ENCODE data around the gene SLC22A23. TPM values are rescaled to one million over a fixed set of nuclear protein-coding genes. Genes with fewer than 3 reads are reported as not detected.

Gene SLC22A23
- total RNA-seq, 2 experiments from 2014 or later = 0.75 to 0.83 TPM

GRCh38 chr6:3428247-3428646 lies 28.6 kb downstream of the SLC22A23 start:
- POLR2A ChIA-PET = no interaction called here

GRCh38 chr6:3427687-3428085 lies 29.2 kb downstream of the SLC22A23 start:
- POLR2A ChIA-PET = no interaction called here
- no peak for DNase-seq
- no peaks in the 10 kb centered on the region for H3K36me3 Mint-ChIP-seq (ENCODE audit: low read depth)
- CTCF ChIA-PET = no interaction called here
- no peak overlapping the region for H3K27ac Mint-ChIP-seq
- H3K27me3 Mint-ChIP-seq = peaks cover 4% of the 10 kb centered on the region
- H3K4me1 Mint-ChIP-seq = no peaks in the 10 kb centered on the region
- no peaks in the 10 kb centered on the region for H3K9me3 Mint-ChIP-seq
- H3K4me3 Mint-ChIP-seq = no peak overlapping the region

More at GRCh38 chr6:3428247-3428646, 28.6 kb downstream of the SLC22A23 start:
- no peak overlapping the region for H3K4me3 Mint-ChIP-seq
- H3K9me3 Mint-ChIP-seq = no peaks in the 10 kb centered on the region
- H3K4me1 Mint-ChIP-seq = no peaks in the 10 kb centered on the region
- H3K36me3 Mint-ChIP-seq (ENCODE audit: low read depth) = no peaks in the 10 kb centered on the region
- H3K27me3 Mint-ChIP-seq = no peaks in the 10 kb centered on the region
- H3K27ac Mint-ChIP-seq = no peak overlapping the region
- no peak for DNase-seq
- CTCF ChIA-PET = no interaction called here

- Mint-ChIP-seq H3K4me1 (no peaks in the 10 kb centered on the region), H3K36me3 (ENCODE audit: low read depth) (no peaks in the 10 kb centered on the region), H3K9me3 (no peaks in the 10 kb centered on the region), H3K27ac (no peak overlapping the region), H3K4me3 (no peak overlapping the region), H3K27me3 (peaks cover 4% of the 10 kb centered on the region)
- ChIA-PET POLR2A (no interaction called here), CTCF (no interaction called here)
- no peak for DNase-seq
Observed at GRCh38 chr6:3426927-3427686, 29.7 kb downstream of the SLC22A23 start.

- Mint-ChIP-seq H3K4me3 (no peak overlapping the region), H3K27ac (no peak overlapping the region), H3K27me3 (peaks cover 4% of the 10 kb centered on the region), H3K36me3 (ENCODE audit: low read depth) (no peaks in the 10 kb centered on the region), H3K4me1 (no peaks in the 10 kb centered on the region), H3K9me3 (no peaks in the 10 kb centered on the region)
- no peak for DNase-seq
- POLR2A ChIA-PET = no interaction called here
- CTCF ChIA-PET = no interaction called here
Observed at GRCh38 chr6:3426091-3426926, 30.5 kb downstream of the SLC22A23 start.

- CTCF ChIA-PET = no interaction called here
- no peaks in the 10 kb centered on the region for H3K36me3 Mint-ChIP-seq (ENCODE audit: low read depth)
- DNase-seq = no peak
- no peaks in the 10 kb centered on the region for H3K9me3 Mint-ChIP-seq
- POLR2A ChIA-PET = no interaction called here
- H3K27me3 Mint-ChIP-seq = peaks cover 4% of the 10 kb centered on the region
- no peaks in the 10 kb centered on the region for H3K4me1 Mint-ChIP-seq
- no peak overlapping the region for H3K27ac Mint-ChIP-seq
- H3K4me3 Mint-ChIP-seq = no peak overlapping the region
Observed at GRCh38 chr6:3425574-3425973, 31.3 kb downstream of the SLC22A23 start.

- Mint-ChIP-seq H3K4me3 (no peak overlapping the region), H3K9me3 (no peaks in the 10 kb centered on the region), H3K27me3 (peaks cover 6% of the 10 kb centered on the region), H3K36me3 (ENCODE audit: low read depth) (no peaks in the 10 kb centered on the region), H3K27ac (no peak overlapping the region), H3K4me1 (no peaks in the 10 kb centered on the region)
- POLR2A ChIA-PET = no interaction called here
- DNase-seq = no peak
- CTCF ChIA-PET = no interaction called here
Observed at GRCh38 chr6:3424185-3424927, 32.5 kb downstream of the SLC22A23 start.

- Mint-ChIP-seq H3K27ac (no peak overlapping the region), H3K4me3 (no peak overlapping the region), H3K9me3 (no peaks in the 10 kb centered on the region), H3K36me3 (ENCODE audit: low read depth) (no peaks in the 10 kb centered on the region), H3K27me3 (peaks cover 6% of the 10 kb centered on the region), H3K4me1 (no peaks in the 10 kb centered on the region)
- DNase-seq = no peak
- POLR2A ChIA-PET = no interaction called here
- CTCF ChIA-PET = no interaction called here
Observed at GRCh38 chr6:3423439-3424184, 33.2 kb downstream of the SLC22A23 start.

GRCh38 chr6:3422435-3423070 lies 34.3 kb downstream of the SLC22A23 start:
- no peaks in the 10 kb centered on the region for H3K4me1 Mint-ChIP-seq
- H3K4me3 Mint-ChIP-seq = no peak overlapping the region
- peaks cover 6% of the 10 kb centered on the region for H3K27me3 Mint-ChIP-seq
- DNase-seq = no peak
- POLR2A ChIA-PET = no interaction called here
- CTCF ChIA-PET = interaction anchor here (1.6 kb wide), 1 partner anchor 11 kb away, joined by 5 read pairs; no protein-coding TSS in a partner anchor
- no peak overlapping the region for H3K27ac Mint-ChIP-seq
- H3K9me3 Mint-ChIP-seq = no peaks in the 10 kb centered on the region
- no peaks in the 10 kb centered on the region for H3K36me3 Mint-ChIP-seq (ENCODE audit: low read depth)

GRCh38 chr6:3421791-3422434 lies 34.9 kb downstream of the SLC22A23 start:
- H3K9me3 Mint-ChIP-seq = no peaks in the 10 kb centered on the region
- no peak overlapping the region for H3K4me3 Mint-ChIP-seq
- H3K27ac Mint-ChIP-seq = no peak overlapping the region
- no peak for DNase-seq
- H3K4me1 Mint-ChIP-seq = no peaks in the 10 kb centered on the region
- H3K36me3 Mint-ChIP-seq (ENCODE audit: low read depth) = no peaks in the 10 kb centered on the region
- CTCF ChIA-PET = interaction anchor here (1.6 kb wide), 1 partner anchor 12 kb away, joined by 5 read pairs; no protein-coding TSS in a partner anchor
- POLR2A ChIA-PET = no interaction called here
- peaks cover 6% of the 10 kb centered on the region for H3K27me3 Mint-ChIP-seq

GRCh38 chr6:3421143-3421542 lies 35.7 kb downstream of the SLC22A23 start:
- no peaks in the 10 kb centered on the region for H3K36me3 Mint-ChIP-seq (ENCODE audit: low read depth)
- peaks cover 6% of the 10 kb centered on the region for H3K27me3 Mint-ChIP-seq
- H3K27ac Mint-ChIP-seq = no peak overlapping the region
- POLR2A ChIA-PET = no interaction called here
- H3K9me3 Mint-ChIP-seq = no peaks in the 10 kb centered on the region
- no peaks in the 10 kb centered on the region for H3K4me1 Mint-ChIP-seq
- H3K4me3 Mint-ChIP-seq = no peak overlapping the region
- CTCF ChIA-PET = interaction anchor here (1.6 kb wide), 1 partner anchor 13 kb away, joined by 5 read pairs; no protein-coding TSS in a partner anchor
- no peak for DNase-seq

GRCh38 chr6:3419624-3420272 lies 37.1 kb downstream of the SLC22A23 start:
- H3K27me3 Mint-ChIP-seq = peaks cover 6% of the 10 kb centered on the region
- DNase-seq = no peak
- no peaks in the 10 kb centered on the region for H3K9me3 Mint-ChIP-seq
- POLR2A ChIA-PET = no interaction called here
- no peak overlapping the region for H3K27ac Mint-ChIP-seq
- H3K36me3 Mint-ChIP-seq (ENCODE audit: low read depth) = no peaks in the 10 kb centered on the region
- H3K4me3 Mint-ChIP-seq = no peak overlapping the region
- CTCF ChIA-PET = interaction anchor here (0.7 to 1.2 kb wide), 2 partner anchors 9 to 27 kb away, joined by 3 to 4 read pairs; no protein-coding TSS in a partner anchor
- H3K4me1 Mint-ChIP-seq = peaks cover 2% of the 10 kb centered on the region
